ENCODE data around the gene WNT2.

WNT2 gene

DNA sequence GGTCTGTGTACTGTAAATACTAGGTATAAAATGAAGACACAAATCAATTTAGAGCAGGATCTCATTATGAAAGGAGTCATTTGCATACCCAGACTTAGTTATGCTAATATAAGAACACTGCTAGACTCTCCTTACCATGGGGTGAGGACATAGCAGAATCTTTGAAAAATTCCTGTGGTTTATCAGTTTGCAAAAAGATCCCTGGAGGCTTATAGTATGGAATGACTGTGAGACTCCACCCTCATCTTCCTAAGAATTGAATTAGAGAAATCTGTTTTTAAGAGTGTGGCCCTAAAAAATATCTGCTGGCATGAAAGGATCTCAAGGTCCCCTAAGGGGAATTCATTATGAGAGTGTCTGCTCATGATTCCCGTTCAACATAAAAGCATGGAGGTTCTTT is 63.2 kb downstream of the WNT2 start:
- Histone ChIP-seq H3K36me3 (no peaks in the 10 kb centered on the region), H3K4me3 (ENCODE audit: low read depth, low read length) (no peak overlapping the region), H3K27me3 (ENCODE audit: insufficient read depth, low read depth, severe bottlenecking) (peaks cover 44% of the 10 kb centered on the region), H3K9me3 (ENCODE audit: severe bottlenecking) (no peaks in the 10 kb centered on the region), H3K27ac (no peak overlapping the region)
- no peak for TF ChIP-seq CTCF (IDR thresholded peaks at IDR 0.05; ENCODE audit: low read depth, low read length)
- no peak for DNase-seq

DNA sequence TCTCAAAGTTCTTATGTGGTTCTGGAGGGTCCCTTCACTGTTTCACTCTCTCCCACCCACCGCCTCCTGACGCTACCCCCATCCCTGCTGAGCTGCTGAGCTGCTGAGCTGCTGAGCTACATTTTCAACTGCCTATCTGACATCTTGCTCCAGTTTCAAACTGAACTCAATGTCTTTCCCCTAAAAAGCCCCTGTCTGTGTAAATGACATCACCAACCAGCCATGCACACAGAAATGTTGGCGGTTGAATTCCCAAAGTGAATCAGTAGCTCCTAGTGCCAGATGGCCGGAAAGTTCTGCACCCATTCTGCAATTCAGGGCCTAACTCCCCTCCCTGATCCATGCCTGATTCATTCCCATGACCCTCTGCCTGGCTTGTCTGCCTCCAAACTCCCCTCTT is 71.2 kb downstream of the WNT2 start:
- no peaks in the 10 kb centered on the region for H3K9me3 ChIP-seq (ENCODE audit: severe bottlenecking)
- H3K4me3 ChIP-seq (ENCODE audit: low read depth, low read length): no peak overlapping the region
- no peaks in the 10 kb centered on the region for H3K36me3 ChIP-seq
- no peak overlapping the region for H3K27ac ChIP-seq
- no peak for DNase-seq
- no peak for TF ChIP-seq CTCF (IDR thresholded peaks at IDR 0.05; ENCODE audit: low read depth, low read length)
- peaks cover 73% of the 10 kb centered on the region for H3K27me3 ChIP-seq (ENCODE audit: insufficient read depth, low read depth, severe bottlenecking)

DNA sequence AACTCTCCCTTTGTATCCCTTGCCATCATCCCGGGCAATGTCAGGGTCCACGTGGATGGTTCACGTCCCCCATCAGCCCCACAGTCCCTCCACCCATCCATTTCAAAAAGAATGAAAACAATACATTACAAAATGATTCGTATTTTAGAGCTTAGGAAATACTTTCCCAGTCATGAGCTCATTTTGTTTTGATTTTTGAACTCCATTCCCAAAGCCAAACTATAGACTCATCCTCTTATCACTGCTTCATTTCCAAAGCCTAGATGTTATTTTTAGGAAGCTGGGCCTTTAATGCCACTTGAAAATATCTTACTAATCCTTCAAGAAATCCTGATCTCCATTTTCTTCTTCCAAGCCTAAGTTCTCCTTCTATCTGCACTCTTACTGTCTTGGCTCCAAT is 72.1 kb downstream of the WNT2 start:
- Histone ChIP-seq H3K27me3 (ENCODE audit: insufficient read depth, low read depth, severe bottlenecking) (peaks cover 67% of the 10 kb centered on the region), H3K9me3 (ENCODE audit: severe bottlenecking) (no peaks in the 10 kb centered on the region), H3K4me3 (ENCODE audit: low read depth, low read length) (no peak overlapping the region), H3K36me3 (no peaks in the 10 kb centered on the region), H3K27ac (no peak overlapping the region)
- no peak for TF ChIP-seq CTCF (IDR thresholded peaks at IDR 0.05; ENCODE audit: low read depth, low read length)
- DNase-seq: no peak

DNA sequence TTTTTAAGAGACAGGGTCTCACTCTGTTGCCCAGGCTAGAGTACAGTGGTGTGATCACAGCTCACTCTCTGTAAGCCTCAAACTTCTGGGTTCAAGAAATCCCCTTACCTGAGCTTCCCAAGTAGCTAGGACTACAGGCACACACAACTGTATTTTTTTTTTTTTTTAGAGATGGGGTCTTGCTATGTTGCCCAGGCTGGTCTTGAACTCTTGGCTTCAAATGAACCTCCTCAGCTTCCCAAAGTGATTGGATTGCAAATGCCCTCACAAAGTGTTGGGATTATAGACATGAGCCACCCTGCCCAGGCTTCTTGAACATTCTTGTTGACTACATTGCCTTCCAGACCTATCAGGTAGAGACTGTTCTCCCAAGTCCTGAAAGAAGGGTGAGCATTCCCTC is 72.6 kb downstream of the WNT2 start:
- no peak overlapping the region for H3K27ac ChIP-seq
- no peaks in the 10 kb centered on the region for H3K9me3 ChIP-seq (ENCODE audit: severe bottlenecking)
- no peaks in the 10 kb centered on the region for H3K36me3 ChIP-seq
- DNase-seq: no peak
- H3K27me3 ChIP-seq (ENCODE audit: insufficient read depth, low read depth, severe bottlenecking): peaks cover 67% of the 10 kb centered on the region
- no peak overlapping the region for H3K4me3 ChIP-seq (ENCODE audit: low read depth, low read length)
- TF ChIP-seq CTCF (IDR thresholded peaks at IDR 0.05; ENCODE audit: low read depth, low read length): no peak

GRCh38 chr7:117249696-117250095 is 73.2 kb downstream of the WNT2 start:
- DNase-seq: no peak
- Histone ChIP-seq H3K36me3 (no peaks in the 10 kb centered on the region), H3K4me3 (ENCODE audit: low read depth, low read length) (no peak overlapping the region), H3K9me3 (ENCODE audit: severe bottlenecking) (no peaks in the 10 kb centered on the region), H3K27me3 (ENCODE audit: insufficient read depth, low read depth, severe bottlenecking) (peaks cover 70% of the 10 kb centered on the region), H3K27ac (no peak overlapping the region)
- no peak for TF ChIP-seq CTCF (IDR thresholded peaks at IDR 0.05; ENCODE audit: low read depth, low read length)

DNA sequence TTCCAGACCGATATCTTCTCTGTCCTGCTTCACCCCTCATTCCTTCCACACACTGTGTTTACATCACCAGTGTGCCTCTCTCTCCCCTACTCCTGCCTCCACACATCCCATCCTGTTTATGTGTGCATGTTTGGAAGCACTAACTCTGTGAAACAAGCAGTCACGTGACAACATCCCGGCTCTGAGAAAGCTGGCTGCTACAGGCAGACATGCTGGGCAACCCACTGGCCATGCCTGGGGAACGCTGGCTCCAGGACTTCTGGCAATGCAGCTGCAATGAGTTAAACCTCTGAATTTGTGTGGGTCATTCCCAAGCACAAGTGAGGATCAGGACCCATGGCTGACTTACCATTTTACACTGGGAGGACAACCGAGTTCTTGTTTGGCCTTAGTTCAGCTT is 74.0 kb downstream of the WNT2 start:
- Histone ChIP-seq H3K36me3 (no peaks in the 10 kb centered on the region), H3K4me3 (ENCODE audit: low read depth, low read length) (no peak overlapping the region), H3K9me3 (ENCODE audit: severe bottlenecking) (no peaks in the 10 kb centered on the region), H3K27ac (no peak overlapping the region), H3K27me3 (ENCODE audit: insufficient read depth, low read depth, severe bottlenecking) (peaks cover 65% of the 10 kb centered on the region)
- TF ChIP-seq CTCF (IDR thresholded peaks at IDR 0.05; ENCODE audit: low read depth, low read length): no peak
- DNase-seq: no peak
